ENCODE results near the gene CFH. TPM values are rescaled to one million over a fixed set of nuclear protein-coding genes. Genes with fewer than 3 reads are reported as not detected.
"Not testable (repeated sequence)": the region's sequence is repeated elsewhere in the genome, so short reads cannot be mapped to it uniquely, and the experiment has no call there.

CFH gene
- total RNA-seq, 2 experiments from 2014 or later: 0.70 to 0.92 TPM

DNA sequence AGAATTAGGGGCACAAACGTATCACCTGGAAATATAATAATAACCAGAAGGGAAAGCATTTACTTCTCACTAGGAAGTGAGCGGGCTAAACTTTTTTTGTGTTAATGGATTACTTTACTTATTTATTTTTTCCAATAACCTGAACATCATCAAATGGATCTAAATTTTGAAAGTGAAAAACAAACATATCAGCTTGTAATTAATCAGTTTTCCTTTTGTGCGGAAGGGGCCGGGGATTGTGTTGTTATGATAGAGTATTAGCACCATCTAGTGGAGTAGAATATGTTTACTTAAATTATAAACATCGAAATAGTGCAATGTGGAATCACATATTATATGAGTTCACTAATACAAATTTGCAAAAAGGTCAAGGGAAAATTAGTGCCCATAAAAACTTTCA is 9.0 kb downstream of the CFH start:
- POLR2A ChIA-PET: no interaction called here
- CTCF ChIA-PET: interaction anchor here (1.7 kb wide), 1 partner anchor 514 kb away, joined by 4 read pairs; no protein-coding TSS in a partner anchor

DNA sequence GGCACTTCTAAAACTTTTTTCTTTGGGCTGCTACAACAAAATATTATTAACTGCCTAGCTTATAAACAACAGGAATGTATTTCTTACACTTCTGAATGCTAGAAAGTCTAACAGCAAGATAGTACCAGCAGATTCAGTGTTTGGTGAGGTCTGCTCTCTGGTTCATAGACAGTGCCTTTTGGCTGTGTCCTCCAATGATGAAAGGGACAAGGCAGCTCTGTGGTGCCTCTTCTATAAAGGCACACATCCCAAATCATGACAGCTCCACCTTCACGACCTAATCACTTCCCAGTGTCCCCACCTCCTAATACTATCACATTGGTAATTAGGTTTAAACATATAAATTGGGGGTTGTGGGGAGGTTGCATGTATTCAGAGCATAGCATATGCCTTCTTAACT is 9.5 kb downstream of the CFH start:
- ChIA-PET POLR2A (no interaction called here), CTCF (interaction anchor here (1.7 kb wide), 1 partner anchor 515 kb away, joined by 4 read pairs; no protein-coding TSS in a partner anchor)

DNA sequence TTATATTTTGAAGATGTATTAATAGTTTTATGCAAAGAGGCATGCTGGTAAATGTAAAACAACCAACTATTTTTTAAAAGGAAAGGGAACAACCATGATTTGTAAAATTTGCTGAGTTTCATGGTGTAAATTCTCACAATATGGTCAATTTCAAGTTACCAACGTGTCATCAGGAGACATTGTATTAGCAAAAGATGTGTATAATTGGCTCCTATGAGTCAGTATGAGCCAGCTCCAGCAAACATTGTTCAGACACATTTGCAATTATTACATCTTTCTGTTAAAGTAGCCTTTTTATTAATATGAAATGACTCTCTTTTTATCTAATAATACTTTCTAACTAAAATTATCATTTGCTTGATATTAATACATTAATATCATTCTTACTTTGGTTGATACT is 15.3 kb downstream of the CFH start:
- ChIA-PET CTCF (no interaction called here), POLR2A (no interaction called here)

DNA sequence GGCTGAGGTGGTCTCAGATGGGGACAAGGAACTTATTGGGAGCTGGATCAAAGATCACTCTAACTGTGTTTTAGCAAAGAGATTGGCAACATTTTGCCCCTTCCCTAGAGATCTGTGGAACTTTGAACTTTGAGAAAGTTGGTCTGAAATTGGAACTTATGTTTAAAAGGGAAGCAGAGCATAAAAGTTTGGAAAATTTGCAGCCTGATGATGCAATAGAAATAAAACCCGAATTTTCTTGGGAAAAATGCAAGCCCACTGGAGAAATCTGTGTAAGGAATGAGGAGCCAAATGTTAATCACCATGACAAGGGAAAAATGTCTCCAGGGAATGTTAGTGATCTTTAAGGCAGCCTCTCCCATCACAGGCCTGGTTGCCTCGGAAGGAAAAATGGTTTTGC is 17.2 kb downstream of the CFH start:
- CTCF ChIA-PET: no interaction called here
- POLR2A ChIA-PET: no interaction called here

DNA sequence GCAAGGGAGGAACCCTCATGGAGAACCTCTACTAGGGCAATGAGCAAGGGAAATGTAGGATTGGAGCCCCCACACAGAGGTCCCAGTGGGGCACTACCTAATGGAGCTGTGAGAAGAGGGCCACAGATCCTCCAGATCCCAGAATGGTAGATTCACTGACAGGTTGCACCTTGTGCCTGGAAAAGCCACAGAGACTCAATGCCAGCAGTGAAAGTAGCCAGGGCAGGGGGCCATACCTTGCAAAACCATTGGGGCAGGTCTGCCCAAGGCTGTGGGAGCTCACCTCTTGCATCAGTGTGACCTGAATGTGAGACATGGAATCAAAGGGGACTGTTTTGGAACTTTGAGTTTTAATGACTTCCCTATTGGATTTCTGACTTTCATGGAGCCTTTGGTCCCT is 17.9 kb downstream of the CFH start:
- ChIA-PET POLR2A (no interaction called here), CTCF (no interaction called here)

DNA sequence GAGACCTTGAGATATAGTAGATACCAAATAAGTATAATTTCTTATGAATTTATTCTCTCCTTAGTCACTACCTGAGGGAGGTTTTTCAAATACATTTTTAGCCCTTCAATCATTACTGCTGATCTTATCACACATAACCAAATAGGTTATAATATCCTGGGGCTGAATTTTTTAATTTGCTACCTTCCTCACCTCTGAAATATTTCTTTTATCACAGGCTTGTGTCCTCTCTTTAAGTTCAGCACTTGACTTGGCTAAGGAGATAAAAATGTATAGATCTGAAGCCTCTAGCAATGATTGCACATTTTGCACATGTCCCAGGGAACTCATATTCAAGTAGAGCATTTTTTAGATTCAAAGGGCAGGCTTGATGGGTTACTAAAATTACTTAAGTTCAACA is 23.1 kb downstream of the CFH start:
- CTCF ChIA-PET: no interaction called here
- POLR2A ChIA-PET: no interaction called here

DNA sequence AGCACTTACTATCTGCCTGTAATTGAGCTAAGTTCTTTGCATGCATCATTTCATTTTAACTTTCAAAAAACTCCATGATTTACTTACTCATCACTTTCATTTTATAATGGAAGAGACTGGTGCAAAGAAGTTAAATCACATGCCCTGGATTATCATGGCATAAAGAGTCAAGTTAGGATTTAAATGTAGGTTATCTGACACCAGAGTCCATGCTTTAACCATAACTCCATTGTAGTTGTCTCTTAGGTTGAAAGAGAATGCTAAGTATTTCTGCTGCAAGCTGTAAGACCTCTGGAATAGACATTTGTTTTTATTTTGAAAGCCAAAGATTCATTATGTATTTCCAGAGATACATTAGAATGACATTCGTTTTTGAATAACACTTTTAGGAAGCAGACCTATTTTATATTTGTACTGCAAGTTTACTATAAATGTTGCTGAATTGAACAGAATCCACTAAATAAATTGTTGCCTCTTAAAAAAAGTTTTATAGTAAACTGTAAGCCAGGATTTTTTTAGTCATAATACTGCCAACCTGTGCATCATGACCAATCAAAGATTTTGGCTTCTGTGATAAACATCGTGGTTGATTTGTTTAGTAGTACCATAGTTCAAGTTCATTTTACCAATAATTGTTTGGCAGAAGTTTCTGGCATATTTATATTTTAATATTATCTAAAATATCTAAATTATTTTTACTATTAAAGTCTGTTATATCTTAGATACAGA is 26.1 kb downstream of the CFH start:
- POLR2A ChIA-PET: no interaction called here
- CTCF ChIA-PET: no interaction called here

DNA sequence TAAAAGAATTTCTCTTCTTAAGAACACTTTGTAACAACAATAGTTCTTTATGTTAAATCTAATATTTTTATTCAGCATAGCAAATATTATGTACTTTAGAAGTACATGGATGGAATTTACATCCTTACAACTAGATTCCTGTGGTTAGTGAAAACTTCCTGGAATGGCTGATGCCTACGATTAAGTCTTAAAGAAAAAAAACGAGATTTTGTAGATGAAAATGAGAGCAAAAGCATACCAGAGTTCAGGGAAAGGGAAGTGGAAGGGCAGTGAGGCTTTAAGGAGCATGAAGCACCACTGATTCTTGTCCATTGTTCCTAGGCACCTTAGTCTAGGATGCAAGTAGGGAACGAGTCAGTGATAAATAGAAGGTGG is 26.7 kb downstream of the CFH start:
- POLR2A ChIA-PET: no interaction called here

DNA sequence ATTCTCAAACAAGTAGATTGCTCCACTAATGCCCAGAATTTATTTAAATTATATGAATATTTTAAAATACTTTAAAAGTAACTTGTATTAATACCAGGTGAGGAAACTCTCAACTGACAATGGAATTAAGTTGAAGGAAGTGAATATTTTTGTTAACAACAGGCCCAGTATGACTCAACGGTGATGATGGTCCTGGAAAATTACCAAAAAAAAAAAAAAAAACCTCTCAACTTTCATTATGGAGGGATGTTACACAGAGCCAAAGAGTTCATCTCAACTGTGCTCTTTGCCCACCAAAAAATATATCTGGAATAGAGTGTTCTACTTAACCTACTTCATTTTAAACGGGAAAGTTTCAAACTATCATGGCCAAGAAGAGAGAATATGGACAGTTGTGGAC is 28.3 kb downstream of the CFH start:
- CTCF ChIA-PET: no interaction called here
- POLR2A ChIA-PET: no interaction called here

More for the DNA sequence above, 26.7 kb downstream of the CFH start:
- CTCF ChIA-PET: no interaction called here

DNA sequence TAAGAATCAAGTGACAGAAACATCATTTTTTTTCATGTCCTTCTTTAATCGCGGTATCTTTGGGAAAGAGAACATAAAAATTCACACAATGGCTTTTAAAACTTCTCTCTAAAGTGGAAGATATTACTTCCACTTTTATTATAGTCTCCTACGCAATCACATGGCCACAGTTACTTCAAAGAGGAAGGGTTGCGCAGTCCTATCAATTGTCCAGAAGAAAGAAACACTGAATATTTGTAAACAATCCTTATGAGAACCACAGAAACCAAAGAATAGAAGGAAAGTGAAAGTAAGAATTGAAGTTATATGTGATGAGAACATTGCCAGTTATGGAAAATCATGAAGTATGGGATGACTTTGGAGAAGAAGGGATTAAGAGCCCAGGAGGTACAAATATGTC is 32.6 kb downstream of the CFH start:
- CTCF ChIA-PET: no interaction called here
- POLR2A ChIA-PET: no interaction called here

DNA sequence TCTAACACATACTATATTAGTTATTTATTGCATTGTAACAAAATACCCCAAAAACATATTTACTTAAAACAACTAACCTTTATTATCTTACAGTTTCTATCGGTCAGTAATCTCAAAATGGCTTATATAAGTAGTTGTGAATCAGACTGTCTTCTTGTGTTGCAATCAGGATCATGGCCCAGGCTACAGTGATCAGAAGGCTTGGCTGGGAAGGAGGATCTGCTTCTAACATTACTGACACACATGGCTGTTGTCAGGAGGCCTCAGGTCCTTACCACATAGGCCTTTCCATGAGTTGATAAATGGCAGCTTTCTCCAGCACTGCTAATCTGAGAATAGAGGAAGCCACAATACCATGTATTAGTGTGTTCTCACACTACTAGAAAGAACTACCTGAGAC is 33.7 kb downstream of the CFH start:
- POLR2A ChIA-PET: no interaction called here

DNA sequence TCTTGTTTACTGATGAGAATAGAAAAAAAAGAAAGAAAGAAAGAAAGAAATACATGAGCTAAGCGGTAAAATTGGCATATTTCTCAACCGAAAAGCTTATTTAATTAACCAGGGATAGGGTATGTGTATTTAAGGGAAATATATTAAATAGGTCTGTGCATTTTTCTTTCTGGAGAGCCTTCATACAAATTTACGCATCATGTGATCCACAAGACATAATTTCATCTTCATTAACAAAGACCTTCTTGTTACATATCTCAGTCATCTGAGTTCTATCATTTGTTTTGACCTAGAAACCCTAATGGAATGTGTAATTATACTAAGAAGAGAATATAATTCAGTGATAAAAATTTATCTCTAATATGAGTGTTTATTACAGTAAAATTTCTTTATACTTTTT is 37.2 kb downstream of the CFH start:
- CTCF ChIA-PET: no interaction called here
- POLR2A ChIA-PET: no interaction called here

More for the DNA sequence above, 33.7 kb downstream of the CFH start:
- CTCF ChIA-PET: no interaction called here

DNA sequence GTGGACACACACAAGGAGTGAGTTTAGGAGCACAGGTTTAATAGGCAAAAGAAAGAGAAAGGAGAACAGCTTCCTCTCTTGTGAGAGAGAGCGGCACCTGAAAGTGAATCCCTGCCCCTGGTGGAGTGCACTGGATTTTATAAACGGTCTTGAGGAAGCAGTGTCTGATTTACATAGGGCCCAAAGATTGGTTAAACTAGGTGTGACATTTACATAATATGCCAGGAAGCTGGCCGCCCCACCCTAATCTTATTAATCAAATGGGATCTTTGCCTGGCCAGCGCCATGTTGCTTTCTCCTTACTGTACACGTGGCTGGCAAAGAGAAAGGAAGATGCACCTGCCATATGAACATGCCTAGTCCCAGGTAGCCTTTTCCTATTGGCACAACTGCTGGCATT is 38.7 kb downstream of the CFH start:
- CTCF ChIA-PET: no interaction called here
- POLR2A ChIA-PET: no interaction called here

DNA sequence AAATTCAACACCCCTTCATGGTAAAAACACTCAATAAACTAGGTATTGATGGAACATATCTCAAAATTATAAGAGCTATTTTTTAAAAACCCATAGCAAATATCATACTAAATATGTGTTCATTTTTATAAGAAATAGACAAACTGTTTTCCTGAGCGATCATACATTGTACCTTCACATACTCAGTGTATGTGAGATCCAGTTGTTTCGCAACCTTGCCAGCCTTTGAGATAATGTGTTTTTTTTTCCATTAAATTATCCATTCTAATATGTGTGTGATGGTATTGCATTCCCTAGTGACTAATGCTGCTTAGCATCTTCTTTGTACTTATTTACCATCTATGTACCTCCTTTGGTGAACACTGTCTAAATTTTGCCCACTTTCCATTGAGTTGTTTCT is 47.1 kb downstream of the CFH start:
- ChIA-PET POLR2A (no interaction called here), CTCF (no interaction called here)

DNA sequence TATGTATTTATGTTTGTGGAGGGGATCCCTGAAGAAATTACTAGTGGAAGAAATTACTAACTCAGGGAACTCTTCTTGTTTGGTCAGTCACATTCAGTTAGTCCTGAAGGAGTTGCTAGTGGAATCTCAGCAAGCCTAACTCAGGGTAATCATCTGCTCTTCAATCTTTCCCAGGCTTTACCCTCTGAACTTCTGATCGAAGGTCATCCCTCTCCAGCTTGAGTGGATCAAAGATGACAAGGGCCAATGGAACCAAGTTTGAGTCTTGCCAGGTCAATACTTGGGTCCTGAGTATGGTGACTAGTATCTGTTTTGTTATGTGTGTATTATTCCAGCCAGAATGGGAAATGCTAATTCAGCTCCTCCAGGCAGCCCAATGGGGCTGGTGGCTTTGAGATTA is 49.3 kb downstream of the CFH start:
- ChIA-PET CTCF (no interaction called here), POLR2A (no interaction called here)

DNA sequence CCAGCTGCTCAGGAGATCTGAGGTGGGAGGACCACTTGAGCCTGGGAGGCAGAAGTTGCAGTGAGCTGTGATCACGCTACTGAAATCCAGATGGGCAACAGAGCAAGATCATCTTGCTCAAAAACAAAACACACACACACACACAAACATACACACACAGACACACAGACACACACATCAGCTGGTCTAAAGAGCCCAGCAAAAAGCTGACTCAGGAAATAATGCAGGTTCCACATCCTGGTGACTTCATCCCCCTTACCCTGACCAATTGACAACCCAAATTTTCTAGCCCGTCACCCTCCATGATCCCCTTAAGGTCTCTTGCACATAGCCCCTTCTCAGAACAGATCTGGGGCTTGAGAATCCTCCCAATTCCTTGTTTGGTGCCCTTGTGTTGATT is 58.0 kb downstream of the CFH start:
- POLR2A ChIA-PET, CTCF ChIA-PET: not testable (repeated sequence)

DNA sequence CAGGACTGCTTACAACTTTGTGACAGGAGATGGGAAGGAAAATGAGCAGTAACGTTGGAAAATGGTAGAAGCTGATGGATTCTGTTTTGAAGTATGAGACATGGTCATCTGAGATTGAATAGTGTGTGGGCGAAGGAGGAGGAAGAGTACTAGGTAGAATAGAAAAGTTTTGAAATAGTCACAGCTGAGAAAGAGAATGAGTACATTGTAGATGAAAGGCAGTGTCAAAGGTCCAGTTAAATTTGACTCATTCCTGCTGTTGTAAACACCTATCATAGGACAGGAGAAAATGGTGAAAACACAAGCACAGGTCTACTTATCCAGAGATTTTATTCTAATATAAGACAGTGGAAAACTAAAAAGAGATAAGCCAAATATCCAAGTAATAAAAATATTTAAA is 66.0 kb downstream of the CFH start:
- ChIA-PET CTCF (no interaction called here), POLR2A (no interaction called here)

DNA sequence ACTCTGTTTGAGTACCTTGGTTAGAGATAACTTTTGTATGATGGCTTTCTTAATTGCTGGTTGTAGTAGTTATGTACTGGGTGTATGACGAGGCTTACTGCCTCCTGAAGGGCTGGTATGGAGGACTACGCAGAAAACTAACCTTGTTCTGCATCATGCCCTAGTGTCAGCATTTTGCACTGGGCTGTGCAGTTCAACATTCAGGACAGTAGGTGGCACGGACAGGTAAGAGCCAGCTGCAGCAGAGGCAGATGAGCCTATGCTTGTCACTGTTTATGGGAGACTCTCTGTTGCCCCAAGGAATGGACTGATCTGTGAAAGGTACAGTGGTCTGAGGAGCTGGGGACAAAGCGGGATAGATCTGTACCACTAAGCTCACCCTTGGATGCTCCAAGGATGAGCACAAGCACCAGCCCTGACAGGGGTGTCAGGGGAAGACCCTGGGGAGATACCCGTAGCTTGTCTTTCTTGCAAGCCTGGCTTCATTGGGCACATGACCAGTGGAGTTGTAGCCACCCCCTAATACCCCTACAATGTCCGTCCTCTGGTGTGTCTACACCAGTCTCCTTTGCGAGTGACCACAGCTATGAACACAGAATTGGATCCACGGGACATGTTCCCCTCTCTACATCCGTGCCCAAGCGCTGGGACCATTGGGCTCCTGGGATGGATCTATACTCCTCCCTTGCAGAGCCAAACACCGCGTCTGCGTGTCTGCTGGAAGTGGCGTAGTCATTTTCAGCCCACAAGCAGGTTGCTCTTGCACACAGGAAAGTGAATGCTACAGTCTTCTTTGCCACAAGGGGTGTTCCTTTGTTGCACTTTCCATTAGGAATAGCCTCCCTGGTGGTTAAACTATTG is 71.7 kb downstream of the CFH start:
- POLR2A ChIA-PET: no interaction called here
- CTCF ChIA-PET: no interaction called here

DNA sequence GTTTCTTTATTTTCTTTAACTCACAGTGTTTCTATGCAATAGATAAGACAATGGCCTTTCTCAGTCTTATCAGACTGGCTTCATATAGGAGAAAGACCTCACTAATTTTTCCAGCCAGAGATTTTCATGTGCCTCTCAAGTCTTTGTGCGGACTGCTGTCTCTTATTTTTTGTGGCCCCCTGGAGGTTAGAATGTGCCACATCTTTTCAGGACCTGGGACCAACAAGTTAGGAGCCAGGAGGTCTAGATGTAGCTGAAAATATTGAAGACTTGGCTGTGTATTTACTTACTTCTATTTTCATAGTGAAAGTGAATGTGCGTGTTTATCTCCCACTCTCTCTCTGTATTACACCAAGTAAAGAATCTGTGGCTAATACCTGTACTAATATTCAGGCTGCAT is 80.7 kb downstream of the CFH start:
- CTCF ChIA-PET: no interaction called here
- POLR2A ChIA-PET: no interaction called here

DNA sequence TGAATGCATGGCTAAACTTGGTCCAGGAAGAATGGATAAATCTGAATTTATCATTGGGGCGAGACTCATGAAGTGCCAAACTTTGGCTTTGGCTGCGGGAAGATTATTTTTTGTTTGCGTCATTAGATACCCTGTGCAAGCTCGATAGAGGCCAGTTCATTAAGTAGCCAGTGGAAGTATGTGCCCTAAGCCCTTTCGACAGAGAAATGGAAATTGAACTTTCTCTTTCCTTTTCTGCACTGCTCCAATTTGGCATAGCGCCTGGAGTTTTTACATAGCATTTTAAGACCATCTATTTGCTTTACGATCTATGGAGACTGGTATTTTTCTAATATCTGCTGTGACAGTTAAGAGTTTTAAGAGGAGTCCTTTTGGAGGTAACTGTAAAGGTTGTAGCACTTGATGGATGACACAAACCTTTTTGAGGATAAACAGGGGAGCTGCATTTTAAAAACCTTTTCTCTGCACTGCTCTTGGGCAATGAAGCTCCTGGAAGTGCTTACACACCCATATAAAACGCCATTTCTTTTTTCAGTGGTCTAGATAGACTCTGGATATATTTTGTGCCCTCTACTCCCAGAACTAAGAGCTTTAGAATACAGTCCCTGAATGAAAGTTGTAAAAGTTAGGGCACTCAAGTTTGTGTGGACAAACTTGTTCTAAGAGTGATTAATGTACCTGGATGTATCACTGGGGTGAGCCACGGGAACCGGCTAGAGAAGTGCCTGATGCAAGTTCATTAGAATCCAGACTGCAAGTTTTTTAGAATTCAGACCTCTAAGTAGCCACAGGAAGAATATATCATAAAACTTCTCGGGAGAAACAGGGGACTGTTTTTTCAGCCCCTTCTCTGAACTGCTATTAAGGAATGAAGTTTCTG is 81.5 kb downstream of the CFH start:
- POLR2A ChIA-PET: no interaction called here
- CTCF ChIA-PET: no interaction called here

DNA sequence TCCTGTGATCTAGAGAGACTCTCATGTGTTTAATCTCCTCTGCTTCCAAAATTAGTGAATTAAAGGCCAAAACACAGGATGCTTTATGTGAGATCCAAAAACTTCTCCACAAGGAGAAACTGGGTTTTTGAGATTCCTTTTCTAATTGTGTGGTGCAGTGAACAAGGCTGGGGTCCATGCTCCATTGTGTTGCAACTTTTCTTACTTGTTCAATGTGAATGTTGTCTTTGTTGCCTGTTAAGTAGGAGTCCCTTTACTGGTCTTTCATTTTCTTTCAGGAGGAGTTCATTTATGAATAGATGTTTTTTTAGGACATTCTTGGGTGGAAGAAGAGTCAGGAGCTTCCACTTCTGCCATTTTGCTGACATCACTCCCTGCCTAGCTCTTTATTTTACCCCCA is 82.2 kb downstream of the CFH start:
- ChIA-PET POLR2A (no interaction called here), CTCF (no interaction called here)
